Spleen (tissue), 7 donors: ENCODE data around the gene LRRC57.
A peak's percentile ranks its signal among the peaks of the same experiment; 100 is the strongest.

Experiments used
- CTCF ChIP-seq, 11 experiments: fragments of 200-600 bp in 7 of 11; fragments of 450-650 bp in 4 of 11; sonication (generic) in 4 of 11; IDR thresholded peaks in 8 of 11; conservative IDR thresholded peaks in 3 of 11; 1 replicate in 7 of 11; 2 replicates in 4 of 11; pipeline versions ENCODE4 v1.4.0 to v1.8.0; 2016 to 2021; ENCODE audit warnings: antibody characterized with exemption in 11 of 11, inconsistent platforms in 4 of 11, mild to moderate bottlenecking in 1 of 11
- POLR2A ChIP-seq, 3 donors: fragments of 450-650 bp; IDR thresholded peaks; one replicate each; pipeline ENCODE4 v1.5.1; 2017; ENCODE audit warnings: antibody characterized with exemption in 3 of 3, mild to moderate bottlenecking in 1 of 3
- POLR2AphosphoS5 ChIP-seq, 3 donors: sonication (generic); formaldehyde crosslinking; IDR thresholded peaks; one replicate each; pipeline ENCODE4 v1.5.1; 2017; ENCODE audit warnings: antibody characterized with exemption in 3 of 3
- donor health status: DM: no; HTN: no; CAD: no; lungs with moderate emphysema.
- donor health status: DM: no; HTN: no; CAD: no.
- donor health status: DM: no; HTN: no; CAD: no.

- peak in 4 of 11 experiments; percentile 10 to 50 (median 20) for TF ChIP-seq CTCF (IDR thresholded peaks at IDR 0.05 in 8 of 11, conservative IDR thresholded peaks at IDR 0.05 in 3 of 11)
- TF ChIP-seq POLR2A (IDR thresholded peaks at IDR 0.05): peak in 1 of 3 donors; percentile 28
- peak; percentile 94 to 95 (median 95) for TF ChIP-seq POLR2AphosphoS5 (IDR thresholded peaks at IDR 0.05)
Observed at GRCh38 chr15:42575188-42576039, 26.8 kb upstream of the LRRC57 start, which contains the start of gene STARD9.
